Stimulated activated CD4-positive, alpha-beta T cell treated with anti-CD3 and anti-CD28 coated beads, Interleukin-1b, Interleukin-23, amount 100 ng/mL, for 48 hours (primary cell): ENCODE data around the gene ZNF587B.
"Not testable (repeated sequence)": the region's sequence is repeated elsewhere in the genome, so short reads cannot be mapped to it uniquely, and the experiment has no call there.

Source experiments
- DNase-seq: peaks from one replicate; pipeline ENCODE4 v3.0.0-alpha.2; 2020

Gene ZNF587B

DNA sequence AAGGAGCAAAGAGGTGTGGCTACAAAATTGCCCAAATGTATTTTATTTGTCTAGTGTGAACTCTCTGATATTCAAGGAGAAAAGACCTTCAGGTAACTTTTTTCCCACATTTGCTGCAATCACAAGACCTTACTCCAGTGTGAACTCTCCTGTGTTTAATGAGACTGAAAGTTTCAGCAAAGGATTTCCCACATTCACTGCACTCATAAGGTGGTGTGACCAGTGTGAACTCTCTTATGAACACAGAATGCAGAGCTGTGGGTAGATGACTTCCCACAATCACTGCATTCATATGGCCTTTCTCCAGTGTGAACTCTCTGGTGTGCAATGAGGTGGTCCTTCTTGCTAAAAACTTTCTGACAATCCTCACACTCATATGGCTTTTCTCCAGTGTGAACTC, 42.4 kb downstream of the ZNF587B start:
- DNase-seq = no peak

DNA sequence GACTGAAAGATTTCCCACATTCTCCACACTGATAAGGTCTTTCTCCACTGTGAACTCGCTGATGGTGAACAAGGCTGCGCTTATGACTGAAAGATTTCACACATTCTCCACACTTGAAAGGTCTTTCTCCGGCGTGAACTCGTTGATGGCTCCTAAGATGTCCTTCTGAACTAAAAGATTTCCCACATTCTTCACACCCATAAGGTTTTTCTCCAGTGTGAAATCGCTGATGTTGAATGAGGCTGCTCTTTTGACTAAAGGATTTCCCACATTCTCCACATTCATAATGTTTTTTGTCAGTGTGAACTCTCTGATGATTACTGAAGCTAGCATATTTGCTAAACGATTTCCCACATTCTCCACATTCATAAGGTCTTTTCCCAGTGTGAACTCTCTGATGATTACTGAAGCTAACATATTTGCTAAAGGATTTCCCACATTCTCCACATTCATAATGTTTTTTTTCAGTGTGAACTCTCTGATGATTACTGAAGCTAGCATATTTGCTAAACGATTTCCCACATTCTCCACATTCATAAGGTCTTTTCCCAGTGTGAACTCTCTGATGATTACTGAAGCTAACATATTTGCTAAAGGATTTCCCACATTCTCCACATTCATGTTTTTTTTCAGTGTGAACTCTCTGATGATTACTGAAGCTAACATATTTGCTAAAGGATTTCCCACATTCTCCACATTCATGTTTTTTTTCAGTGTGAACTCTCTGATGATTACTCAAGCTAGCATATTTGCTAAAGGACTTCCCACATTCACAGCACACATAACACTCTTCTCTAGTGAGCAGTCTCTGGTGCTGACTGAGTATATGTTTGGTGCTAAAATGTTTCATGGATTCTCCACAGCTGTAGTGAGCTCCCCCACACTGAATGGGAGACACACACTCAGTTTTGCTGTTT, 44.0 kb downstream of the ZNF587B start:
- DNase-seq = not testable (repeated sequence)

DNA sequence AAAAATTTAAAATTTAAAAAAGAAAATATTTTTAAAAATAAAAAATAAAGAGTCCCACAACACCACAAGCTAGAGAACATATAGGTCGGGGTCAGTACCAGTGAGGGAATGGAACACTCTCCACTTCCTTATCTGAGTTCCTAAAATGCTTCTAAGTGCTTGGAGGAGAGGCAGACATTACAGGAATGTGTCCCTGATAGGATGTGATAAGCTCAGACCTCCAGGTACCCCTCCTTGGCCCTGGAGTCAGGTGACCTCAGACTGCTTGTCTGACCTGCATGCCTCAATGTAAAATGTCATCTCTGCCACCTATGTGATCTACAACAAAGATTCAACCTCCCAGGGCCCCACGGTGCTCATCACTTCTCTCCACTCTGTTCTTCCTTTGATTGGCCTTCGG, 55.9 kb downstream of the ZNF587B start:
- no peak for DNase-seq

DNA sequence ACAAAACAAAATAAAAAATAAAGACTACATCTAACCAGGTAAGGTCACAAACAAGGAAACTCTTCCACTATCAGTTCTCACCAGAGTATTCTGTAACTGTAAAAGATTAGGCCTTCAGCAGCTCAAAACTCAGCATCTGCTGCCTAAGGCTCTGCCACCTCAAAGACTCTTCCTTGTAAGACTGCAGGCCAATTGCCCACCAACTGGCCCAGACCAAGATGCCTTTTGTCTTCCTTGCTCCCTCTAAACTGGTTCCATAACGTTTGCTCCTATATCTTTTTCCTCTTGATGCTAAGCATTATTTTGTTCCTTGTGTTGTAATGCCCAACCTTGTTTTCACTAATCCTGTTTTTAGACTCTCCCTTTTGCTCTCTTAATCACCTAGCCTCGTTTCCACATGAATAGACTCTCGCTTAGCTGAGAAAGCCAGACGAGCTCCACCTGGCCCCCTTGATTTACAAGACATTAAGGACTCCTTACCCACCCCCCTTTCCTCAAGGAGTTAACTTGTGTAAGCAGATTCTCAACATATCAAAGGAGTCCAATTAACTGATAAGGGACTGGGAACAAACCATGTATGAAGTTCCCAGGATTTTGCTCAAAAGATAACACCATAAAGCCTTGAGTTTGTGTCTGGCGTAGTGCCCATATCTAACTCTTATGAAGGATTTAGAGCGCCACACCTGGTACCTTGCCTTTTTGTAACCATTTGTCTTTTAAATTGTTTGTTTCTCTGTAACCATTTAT, 57.3 kb downstream of the ZNF587B start:
- DNase-seq = no peak

DNA sequence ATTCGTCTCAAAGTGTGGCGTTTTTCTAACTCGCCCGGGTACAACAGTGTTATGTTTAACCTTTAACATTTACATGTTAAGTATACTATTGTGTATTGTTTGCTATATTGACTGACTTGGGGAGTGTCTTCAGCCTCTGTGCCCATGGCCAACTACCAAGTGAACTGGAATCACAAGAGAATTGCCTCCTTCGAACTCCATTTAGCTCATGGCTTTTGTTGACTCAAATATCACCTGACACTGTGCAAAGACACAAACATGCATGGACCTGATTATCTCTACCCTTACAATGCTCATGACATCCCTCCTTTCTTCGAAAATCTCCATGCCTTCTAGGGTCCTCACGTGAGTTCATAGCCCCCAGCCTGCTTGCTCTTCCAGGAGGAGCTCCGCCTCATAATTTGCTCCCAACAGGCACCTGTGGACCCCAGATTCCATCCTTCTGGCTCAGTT, 58.0 kb downstream of the ZNF587B start:
- DNase-seq = no peak

DNA sequence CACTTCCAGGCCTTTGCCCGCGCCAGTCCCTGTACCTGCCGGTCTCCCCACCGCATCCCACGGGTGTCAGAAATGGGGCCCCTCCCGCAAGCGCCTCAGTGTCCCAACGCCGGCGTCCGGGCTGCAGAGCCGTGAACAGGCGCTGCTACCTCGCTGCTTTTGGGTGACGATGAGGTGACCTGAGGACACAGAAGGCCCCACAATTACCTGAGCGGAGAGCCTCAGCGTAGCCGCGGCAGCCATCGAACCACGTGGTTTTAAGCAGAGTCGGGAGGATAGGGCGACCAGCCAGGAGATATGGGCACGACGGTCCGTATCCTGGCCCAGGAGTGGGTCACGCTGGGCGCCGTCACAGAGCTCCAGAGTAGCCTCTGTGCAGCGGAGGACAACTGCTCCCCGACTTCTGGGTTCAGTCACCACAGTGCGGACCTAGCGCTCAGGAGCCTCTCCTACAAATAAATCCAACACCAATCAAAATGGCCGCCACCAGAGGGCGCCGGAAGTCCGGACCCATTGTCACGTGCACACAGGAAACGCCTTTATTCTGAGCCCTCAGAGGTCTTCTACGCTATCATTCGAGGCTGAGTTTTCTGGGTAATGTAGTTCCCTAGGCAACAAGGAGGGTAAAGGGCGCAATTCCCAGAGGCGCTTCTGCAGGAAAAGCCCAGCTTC, 58.6 kb downstream of the ZNF587B start, which contains the start of gene ZNF814:
TSS of gene ZNF814 (minus strand) at position 478 of the 672 bp plus-strand sequence. CDS start at position 243, 235 bp downstream.
- DNase-seq = peak; percentile 86

DNA sequence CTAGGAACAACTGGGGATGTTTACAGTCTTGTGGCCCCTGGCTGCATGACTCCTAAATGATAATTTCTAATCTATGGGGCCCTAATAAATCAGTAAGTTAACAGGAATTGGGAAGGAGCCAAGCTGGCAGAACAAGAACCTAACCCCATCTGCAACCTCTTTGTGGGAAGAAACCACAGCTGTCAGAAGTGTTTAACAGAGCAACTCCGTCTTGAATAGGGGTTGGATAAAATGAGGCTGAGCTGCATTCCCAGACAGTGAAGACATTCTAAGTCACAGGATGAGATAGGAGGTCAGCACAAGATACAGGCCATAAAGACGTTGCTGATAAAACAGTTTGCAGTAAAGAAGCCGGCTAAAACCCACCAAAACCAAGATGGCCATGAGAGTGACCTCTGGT, 60.6 kb downstream of the ZNF587B start:
- DNase-seq = not testable (repeated sequence)
